GM21619 (cell line): ENCODE results near the gene NRP2.

ENCODE experiments used
- ATAC-seq: cut with Tn5 transposase; IDR thresholded peaks from one replicate; pipeline ENCODE4 v1.9.1; 2021; ENCODE audit not compliant: unreplicated experiment

The NRP2 gene

GRCh38 chr2:205752296-205752820 is 70.1 kb downstream of the NRP2 start:
- ATAC-seq: no peak

- ATAC-seq: no peak
These were observed 70.6 kb downstream of the NRP2 start for GRCh38 chr2:205752924-205753323.

GRCh38 chr2:205754285-205754923 is 72.1 kb downstream of the NRP2 start:
- no peak for ATAC-seq

- ATAC-seq: no peak
These were observed 72.6 kb downstream of the NRP2 start for GRCh38 chr2:205754924-205755321.

GRCh38 chr2:205755923-205756322 is 73.6 kb downstream of the NRP2 start:
- no peak for ATAC-seq

- no peak for ATAC-seq
These were observed 75.0 kb downstream of the NRP2 start for GRCh38 chr2:205757271-205757670.

GRCh38 chr2:205758051-205758450 is 75.8 kb downstream of the NRP2 start:
- no peak for ATAC-seq

GRCh38 chr2:205758500-205758899 is 76.2 kb downstream of the NRP2 start:
- ATAC-seq: no peak

- ATAC-seq: no peak
These were observed 77.0 kb downstream of the NRP2 start for GRCh38 chr2:205759257-205759656.

GRCh38 chr2:205759732-205760131 is 77.4 kb downstream of the NRP2 start:
- ATAC-seq: no peak

- ATAC-seq: no peak
These were observed 77.9 kb downstream of the NRP2 start for GRCh38 chr2:205760157-205760556.

GRCh38 chr2:205761421-205761820 is 79.1 kb downstream of the NRP2 start:
- ATAC-seq: no peak

- no peak for ATAC-seq
These were observed 80.6 kb downstream of the NRP2 start for GRCh38 chr2:205762881-205763280.

GRCh38 chr2:205763708-205764211 is 81.5 kb downstream of the NRP2 start:
- no peak for ATAC-seq

GRCh38 chr2:205764270-205764746 is 82.0 kb downstream of the NRP2 start:
- no peak for ATAC-seq

GRCh38 chr2:205765151-205765550 is 82.8 kb downstream of the NRP2 start:
- ATAC-seq: no peak

- no peak for ATAC-seq
These were observed 84.6 kb downstream of the NRP2 start for GRCh38 chr2:205766779-205767359.

GRCh38 chr2:205767617-205768016 is 85.3 kb downstream of the NRP2 start:
- ATAC-seq: no peak

GRCh38 chr2:205768341-205768740 is 86.0 kb downstream of the NRP2 start:
- ATAC-seq: no peak

GRCh38 chr2:205768815-205769494 is 86.7 kb downstream of the NRP2 start:
- no peak for ATAC-seq

- ATAC-seq: no peak
These were observed 87.2 kb downstream of the NRP2 start for GRCh38 chr2:205769495-205769850.

- no peak for ATAC-seq
These were observed 87.6 kb downstream of the NRP2 start for GRCh38 chr2:205769879-205770278.
